Measurements from ENCODE around the gene SKP1.
A peak's percentile ranks its signal among the peaks of the same experiment; 100 is the strongest.

The SKP1 gene

DNA sequence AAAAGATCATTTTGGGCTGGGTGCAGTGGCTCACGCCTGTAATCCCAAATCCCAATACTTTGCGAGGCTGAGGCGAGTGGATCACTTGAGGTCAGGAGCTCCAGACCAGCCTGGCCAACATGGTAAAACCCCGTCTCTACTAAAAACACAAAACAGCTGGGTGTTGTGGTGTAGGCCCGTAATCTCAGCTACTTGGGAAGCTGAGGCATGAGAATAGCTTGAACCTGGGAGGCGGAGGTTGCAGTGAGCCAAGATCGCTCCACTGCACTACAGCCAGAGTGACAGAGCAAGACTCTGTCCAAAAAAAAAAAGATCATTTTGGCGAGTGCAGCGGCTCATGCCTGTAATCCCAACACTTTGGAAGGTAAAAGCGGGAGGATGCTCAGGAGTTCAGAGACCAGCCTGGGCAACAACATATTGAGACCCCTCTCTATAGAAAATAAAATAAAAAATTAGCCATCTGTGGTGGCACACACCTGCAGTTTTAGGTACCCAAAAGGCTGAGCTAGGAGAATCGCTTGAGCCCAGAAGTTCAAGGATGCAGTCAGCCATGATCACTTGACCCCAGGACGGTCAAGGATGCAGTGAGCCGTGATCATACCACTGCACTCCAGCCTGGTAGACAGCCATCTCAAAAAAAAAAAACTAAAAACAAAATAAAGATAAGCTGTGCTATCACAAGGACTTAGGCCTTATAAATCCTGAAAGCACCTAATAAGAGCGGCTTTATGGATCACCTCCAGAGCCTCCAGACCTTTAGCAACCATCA lies 32.9 kb upstream of the SKP1 start:
- H3K4me3 ChIP-seq (ENCODE audit: control insufficient read depth, low read depth, low read length): no peak overlapping the region
- TF ChIP-seq, protein P1, sequence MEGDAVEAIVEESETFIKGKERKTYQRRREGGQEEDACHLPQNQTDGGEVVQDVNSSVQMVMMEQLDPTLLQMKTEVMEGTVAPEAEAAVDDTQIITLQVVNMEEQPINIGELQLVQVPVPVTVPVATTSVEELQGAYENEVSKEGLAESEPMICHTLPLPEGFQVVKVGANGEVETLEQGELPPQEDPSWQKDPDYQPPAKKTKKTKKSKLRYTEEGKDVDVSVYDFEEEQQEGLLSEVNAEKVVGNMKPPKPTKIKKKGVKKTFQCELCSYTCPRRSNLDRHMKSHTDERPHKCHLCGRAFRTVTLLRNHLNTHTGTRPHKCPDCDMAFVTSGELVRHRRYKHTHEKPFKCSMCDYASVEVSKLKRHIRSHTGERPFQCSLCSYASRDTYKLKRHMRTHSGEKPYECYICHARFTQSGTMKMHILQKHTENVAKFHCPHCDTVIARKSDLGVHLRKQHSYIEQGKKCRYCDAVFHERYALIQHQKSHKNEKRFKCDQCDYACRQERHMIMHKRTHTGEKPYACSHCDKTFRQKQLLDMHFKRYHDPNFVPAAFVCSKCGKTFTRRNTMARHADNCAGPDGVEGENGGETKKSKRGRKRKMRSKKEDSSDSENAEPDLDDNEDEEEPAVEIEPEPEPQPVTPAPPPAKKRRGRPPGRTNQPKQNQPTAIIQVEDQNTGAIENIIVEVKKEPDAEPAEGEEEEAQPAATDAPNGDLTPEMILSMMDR (conservative IDR thresholded peaks at IDR 0.05; ENCODE audit: control insufficient read depth, insufficient read depth, low read depth, low read length): no peak
- DNase-seq (ENCODE audit: low read depth): peak; percentile 5

DNA sequence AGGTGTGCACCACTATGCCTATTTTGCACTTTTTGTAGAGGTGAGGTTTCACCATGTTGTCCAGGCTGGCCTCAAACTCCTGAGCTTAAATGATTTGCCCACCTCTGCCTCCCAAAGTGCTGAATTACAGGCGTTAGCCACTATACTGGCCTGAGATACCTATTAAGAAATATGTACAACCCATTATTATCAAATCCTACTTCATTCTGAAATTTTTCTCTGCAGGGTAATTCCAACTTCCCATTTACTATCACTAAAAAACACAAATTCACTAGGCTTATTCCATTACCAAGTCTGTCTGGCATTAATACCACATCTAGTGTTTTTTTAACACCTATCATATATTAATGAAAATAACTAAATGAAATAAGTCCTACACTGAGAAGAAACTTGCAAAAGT lies 30.9 kb upstream of the SKP1 start:
- DNase-seq (ENCODE audit: low read depth): no peak
- H3K4me3 ChIP-seq (ENCODE audit: control insufficient read depth, low read depth, low read length): no peak overlapping the region
- TF ChIP-seq, protein P1 (conservative IDR thresholded peaks at IDR 0.05; ENCODE audit: control insufficient read depth, insufficient read depth, low read depth, low read length): no peak

DNA sequence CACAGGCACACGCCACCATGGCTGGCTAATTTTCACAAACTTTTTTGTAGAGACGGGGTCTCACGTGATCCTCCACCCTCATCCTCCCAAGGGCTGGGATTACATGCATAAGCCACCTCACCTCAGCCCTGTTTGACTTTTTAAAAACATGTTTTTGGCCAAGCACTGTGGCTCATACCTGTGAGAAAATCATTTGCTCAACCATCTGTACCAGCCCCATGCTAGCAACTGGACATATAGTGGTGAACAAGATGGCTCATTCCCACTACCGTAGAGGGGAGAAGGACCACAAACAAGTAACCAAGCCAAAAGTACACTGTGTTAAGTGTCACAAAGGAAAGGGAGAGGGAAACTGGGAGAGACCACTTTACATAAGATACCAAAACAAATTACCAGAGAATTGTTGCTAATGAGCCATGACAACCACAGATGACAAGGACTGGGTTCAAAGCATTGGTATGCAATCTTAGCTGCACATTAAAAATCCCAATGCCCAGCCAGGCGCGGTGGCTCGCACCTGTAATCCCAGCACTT lies 29.9 kb upstream of the SKP1 start:
- no peak for DNase-seq (ENCODE audit: low read depth)

DNA sequence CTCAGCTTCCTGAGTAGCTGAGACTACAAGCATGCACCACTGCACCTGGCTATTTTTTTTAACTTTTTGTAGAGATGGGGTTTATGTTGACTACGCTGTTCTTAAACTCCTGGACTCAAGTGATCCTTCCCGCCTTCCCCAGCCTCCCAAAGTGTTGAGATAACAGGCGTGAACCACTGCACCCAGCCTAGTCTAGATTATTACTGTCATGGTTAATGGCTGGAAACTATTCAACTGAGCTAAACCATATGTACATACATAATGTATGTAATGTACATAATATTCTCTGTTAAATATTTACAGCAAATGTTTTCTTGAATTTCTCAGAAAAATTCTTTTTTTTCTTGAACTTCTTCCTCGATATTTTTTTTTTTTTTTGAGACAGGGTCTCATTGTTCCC lies 27.8 kb upstream of the SKP1 start:
- H3K4me3 ChIP-seq (ENCODE audit: control insufficient read depth, low read depth, low read length): no peak overlapping the region
- no peak for DNase-seq (ENCODE audit: low read depth)
- TF ChIP-seq, protein P1 (conservative IDR thresholded peaks at IDR 0.05; ENCODE audit: control insufficient read depth, insufficient read depth, low read depth, low read length): no peak

More for the DNA sequence above, 29.9 kb upstream of the SKP1 start:
- TF ChIP-seq, protein P1 (conservative IDR thresholded peaks at IDR 0.05; ENCODE audit: control insufficient read depth, insufficient read depth, low read depth, low read length): no peak
- H3K4me3 ChIP-seq (ENCODE audit: control insufficient read depth, low read depth, low read length): no peak overlapping the region

DNA sequence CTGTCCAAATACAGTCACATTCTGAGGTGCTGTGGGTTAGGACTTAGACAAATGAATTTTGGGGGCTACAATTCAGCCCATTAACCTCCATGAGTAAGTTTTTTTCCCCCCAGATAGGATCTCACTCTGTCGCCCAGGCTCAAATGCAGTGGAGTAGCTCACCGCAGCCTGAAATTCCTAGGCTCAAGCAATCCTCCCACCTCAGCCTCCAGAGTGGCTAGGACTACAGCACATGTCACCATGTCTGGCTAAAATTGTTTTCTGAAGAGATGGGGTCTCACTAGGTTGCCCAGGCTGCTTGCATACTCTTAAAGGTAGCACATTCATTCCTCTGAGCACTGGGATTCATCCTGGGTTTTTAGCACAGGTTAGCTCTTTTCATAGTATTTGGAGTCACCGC lies 26.9 kb upstream of the SKP1 start:
- H3K4me3 ChIP-seq (ENCODE audit: control insufficient read depth, low read depth, low read length): no peak overlapping the region
- TF ChIP-seq, protein P1 (conservative IDR thresholded peaks at IDR 0.05; ENCODE audit: control insufficient read depth, insufficient read depth, low read depth, low read length): no peak

DNA sequence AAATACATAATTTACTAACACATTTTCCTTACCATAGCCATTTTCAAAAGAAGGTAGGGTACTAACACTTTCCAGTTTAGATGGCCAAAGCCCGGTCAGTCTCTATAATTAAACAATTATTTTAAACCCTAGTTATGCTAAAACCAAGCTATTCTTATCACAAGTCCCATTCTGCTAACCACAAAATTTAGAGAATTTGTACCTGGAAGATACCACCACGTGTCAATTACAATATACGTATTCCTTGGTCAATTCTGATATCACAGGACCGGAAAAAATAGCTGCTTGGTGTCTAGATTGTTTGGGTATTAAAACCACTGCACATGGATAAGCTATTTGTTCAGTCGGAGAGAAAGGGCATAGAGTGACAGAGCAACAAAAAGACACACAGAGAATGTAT lies 18.9 kb upstream of the SKP1 start:
- DNase-seq (ENCODE audit: low read depth): no peak
- no peak overlapping the region for H3K4me3 ChIP-seq (ENCODE audit: control insufficient read depth, low read depth, low read length)

More for the DNA sequence above, 26.9 kb upstream of the SKP1 start:
- DNase-seq (ENCODE audit: low read depth): no peak

More for the DNA sequence above, 18.9 kb upstream of the SKP1 start:
- TF ChIP-seq, protein P1 (conservative IDR thresholded peaks at IDR 0.05; ENCODE audit: control insufficient read depth, insufficient read depth, low read depth, low read length): no peak

Data from fibroblast of mammary gland (primary cell).